Measurements from ENCODE around the gene CGB2.
"Not testable (repeated sequence)": the region's sequence is repeated elsewhere in the genome, so short reads cannot be mapped to it uniquely, and the experiment has no call there.

CGB2 gene

DNA sequence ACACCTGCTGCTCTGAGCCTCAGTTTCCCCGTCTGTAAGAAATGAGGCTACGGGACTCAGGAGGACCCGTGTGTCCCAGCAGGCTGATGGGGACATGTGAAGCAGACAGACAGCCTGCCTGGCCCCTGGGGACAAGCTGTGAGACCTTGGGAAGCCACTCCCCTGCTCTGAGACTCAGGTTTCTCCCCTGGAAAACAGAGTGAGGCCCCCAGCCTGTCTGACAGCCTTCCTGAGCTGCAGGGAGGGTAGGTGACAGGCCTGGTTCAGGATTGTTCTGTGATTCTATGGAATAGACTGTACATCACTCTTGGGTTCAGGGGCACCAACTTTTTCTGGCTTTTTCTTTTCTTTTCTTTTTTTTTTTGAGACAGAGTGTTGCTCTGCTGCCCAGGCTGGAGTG, 35.9 kb downstream of the CGB2 start:
- DNase-seq (ENCODE audit: low spot score), result no peak

DNA sequence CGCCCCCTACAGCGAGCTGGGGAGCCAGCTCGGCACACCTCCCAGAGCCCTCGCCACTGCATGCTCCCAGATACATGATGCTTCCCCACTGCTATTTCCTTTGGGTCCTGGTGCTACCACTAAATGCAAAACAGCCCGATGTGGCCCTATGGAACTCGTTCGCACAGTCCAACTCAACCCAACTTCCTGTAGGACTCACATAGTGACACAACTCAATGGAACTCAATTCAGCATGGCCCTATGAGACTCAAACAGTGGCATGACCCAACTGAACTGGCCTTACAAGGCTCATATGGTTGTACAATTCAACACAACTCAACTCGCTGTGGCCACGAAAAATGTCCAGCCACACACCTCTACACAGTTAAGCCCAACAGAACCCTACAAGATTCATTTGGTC, 37.3 kb downstream of the CGB2 start:
- no peak for DNase-seq (ENCODE audit: low spot score)

- DNase-seq (ENCODE audit: low spot score), result no peak
Observed at GRCh38 chr19:49070416-49070815, 38.7 kb downstream of the CGB2 start.

DNA sequence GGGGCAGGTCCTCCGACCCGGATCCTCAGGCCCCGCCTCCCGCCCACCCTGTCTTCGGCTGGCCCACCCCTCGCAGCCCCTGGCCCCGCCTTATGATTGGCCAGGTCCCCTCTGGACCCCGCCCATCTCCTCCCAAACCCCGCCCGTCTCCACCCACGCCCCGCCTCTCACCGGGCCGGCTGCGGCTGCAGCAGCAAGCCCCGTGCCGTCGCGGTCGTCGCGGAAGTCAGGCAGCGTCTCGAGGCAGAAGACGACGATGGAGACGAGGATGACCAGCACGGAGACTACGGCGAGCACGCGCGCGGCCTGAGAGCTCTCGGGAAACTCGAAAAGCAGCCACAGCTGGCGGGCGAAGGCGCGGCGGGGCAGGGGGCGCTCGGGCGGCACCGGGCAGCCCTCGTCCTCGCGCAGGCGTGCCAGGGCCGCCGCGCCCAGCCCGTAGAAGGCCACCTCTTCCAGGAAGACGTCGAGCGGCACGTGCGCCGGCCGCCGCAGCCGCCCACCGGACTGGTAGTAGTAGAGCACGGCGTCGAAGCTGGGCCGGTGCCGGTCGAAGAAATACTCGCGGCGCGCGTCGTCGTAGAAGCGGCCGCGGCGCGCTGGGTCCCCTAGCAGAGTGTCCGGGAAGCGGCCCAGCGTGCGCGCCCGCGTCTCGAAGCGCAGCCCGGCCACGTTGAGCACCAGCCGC, 40.3 kb downstream of the CGB2 start:
- DNase-seq (ENCODE audit: low spot score), result no peak

DNA sequence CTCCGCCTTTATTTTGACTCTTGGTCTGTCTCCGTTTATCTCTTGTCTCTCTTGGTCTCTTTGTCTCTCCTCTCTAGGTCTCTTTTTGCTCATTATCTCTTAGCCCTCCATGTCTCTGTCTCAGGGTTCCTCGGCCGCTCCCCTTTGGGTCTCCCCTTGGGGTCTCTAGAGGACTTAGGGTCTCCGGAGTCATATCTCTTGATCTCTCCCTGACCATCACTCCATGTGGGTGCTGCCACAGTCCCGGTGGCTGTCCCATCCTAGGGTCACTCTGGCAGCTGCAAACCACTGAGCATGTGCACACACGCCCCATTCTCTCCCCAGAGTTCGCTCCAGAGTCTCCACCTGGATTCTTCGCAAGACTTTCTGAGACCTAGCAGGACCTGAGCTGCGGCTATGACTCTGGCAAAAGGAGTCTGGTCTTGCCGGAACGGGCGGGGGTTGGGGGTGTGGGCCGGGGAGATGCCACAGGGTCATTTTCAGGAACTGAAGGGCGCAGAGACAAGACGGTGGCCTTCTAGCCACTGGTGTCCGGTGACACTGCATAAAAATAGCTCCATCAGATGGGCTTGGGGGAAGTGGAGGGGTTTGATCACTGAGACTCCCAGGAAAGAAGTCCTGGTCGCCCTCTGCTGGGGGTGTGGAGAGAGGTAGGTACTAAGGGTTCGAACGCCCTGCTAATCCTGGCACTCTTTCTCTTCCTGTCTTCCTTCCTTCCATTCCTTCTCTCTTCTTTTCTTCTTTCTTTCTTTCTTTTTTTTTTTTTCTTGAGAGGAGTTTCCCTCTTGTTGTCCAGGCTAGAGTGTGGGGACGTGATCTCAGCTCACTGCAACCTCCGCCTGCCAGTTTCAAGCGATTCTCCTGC, 42.1 kb downstream of the CGB2 start:
- no peak for DNase-seq (ENCODE audit: low spot score)

DNA sequence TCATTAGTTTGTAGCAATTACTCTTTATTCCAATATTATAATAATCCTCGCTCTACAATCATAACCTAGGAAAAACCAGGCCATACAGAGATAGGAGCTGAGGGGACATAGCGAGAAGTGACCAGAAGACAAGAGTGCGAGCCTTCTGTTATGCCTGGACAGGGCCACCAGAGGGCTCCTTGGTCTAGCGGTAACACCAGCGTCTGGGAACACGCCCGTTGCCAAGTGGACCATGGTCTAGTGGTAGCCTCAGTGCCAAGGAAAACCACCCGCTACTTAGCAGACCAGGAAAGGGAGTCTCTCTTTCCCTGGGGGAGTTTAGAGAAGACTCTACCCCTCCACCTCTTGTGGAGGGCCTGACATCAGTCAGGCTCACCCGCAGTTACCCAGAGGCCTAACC, 43.2 kb downstream of the CGB2 start:
- not testable (repeated sequence) for DNase-seq (ENCODE audit: low spot score)

- DNase-seq (ENCODE audit: low spot score), result no peak
Observed at GRCh38 chr19:49080392-49080791, 48.7 kb downstream of the CGB2 start.

DNA sequence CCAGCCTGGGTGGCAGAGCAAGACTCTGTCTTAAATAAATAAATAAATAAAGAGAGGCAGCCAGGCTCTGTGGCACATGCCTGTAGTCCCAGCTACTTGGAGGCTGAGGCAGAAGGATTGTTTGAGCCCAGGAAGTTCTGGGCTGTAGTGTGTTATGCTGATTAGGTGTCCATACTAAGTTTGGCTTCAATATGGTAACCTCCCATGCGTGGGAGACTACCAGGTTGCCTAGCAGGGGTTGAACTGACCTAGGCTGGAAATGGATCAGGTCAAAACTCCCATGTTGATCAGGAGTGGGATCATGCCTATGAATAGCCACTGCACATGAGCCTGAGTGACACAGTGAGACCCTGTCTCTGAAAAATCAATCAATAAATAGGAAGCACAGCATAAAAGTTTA, 49.6 kb downstream of the CGB2 start:
- no peak for DNase-seq (ENCODE audit: low spot score)

Data from left forelimb (tissue), 1 donor.